ENCODE measurements around the gene ZC3H12D.

ZC3H12D gene

DNA sequence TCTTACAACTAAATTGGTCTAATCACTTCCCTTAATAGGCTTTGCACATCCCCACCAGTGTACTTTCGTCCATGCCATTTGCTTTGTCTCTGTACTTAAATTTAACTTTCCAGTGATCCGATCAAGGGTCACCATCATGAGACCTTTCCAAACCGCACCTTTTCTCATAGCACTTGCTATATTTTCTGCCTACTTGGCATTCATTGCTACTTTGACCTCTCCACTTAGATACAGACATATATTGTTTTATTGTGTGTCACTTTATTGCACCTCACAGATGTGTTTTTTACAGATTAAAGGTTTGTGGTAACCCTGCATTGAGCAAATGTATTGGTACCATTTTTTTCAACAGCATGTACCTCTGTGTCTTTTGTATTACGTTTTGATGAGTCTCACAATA lies 70.0 kb downstream of the ZC3H12D start:
- DNase-seq (ENCODE audit: low read depth in 2 of 2): no peak

GRCh38 chr6:149414009-149414408 lies 70.8 kb downstream of the ZC3H12D start:
- no peak for DNase-seq (ENCODE audit: low read depth in 2 of 2)

GRCh38 chr6:149410557-149410956 lies 74.3 kb downstream of the ZC3H12D start:
- no peak for DNase-seq (ENCODE audit: low read depth in 2 of 2)

- DNase-seq (ENCODE audit: low read depth in 2 of 2): no peak
Measured at GRCh38 chr6:149409617-149410016, 75.2 kb downstream of the ZC3H12D start.

GRCh38 chr6:149405823-149406765 lies 78.7 kb downstream of the ZC3H12D start:
- DNase-seq (ENCODE audit: low read depth in 2 of 2): no peak

DNA sequence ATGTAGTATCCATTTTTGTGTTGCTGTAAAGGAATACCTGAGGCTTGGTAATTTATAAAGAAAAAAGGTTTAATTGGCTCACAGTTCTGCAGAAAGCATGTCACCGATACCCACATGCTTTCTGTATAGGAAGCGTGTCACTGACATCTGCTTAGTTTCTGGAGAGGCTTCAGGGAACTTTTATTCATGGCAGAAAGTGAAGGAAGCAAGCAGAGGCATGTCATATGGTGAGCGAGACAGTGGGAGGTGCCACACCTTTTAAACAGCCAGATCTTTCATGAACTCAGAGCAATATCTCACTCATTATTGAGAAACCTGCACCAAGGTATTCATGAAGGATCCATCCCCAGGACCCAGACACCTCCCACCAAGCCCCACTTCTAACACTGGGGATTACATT lies 81.3 kb downstream of the ZC3H12D start:
- DNase-seq (ENCODE audit: low read depth in 2 of 2): no peak

DNA sequence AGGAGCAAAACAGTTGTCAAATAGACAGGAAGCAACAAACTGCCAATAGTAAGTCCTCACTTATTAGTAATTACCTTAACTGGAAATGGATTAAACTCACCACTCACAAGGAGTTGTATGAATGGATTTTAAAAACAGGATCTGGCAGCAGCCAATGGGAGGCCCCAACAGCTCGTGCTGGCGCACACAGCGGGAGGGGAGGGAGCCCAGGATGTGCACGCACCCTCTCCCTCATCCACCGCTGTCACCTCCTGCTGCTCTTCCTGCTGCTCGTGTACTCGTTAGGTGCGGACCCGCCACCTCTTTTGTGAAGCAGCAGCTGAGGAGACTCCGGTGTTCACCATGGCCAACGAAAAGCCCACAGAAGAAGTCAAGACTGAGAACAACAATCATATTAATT lies 84.8 kb downstream of the ZC3H12D start, which contains the start of gene SUMO4:
TSS of gene SUMO4 (plus strand) at position 213 of the 400 bp plus-strand sequence. CDS start at position 343, 130 bp downstream.
- DNase-seq (ENCODE audit: low read depth in 2 of 2): no peak

- no peak for DNase-seq (ENCODE audit: low read depth in 2 of 2)
Measured at GRCh38 chr6:149397384-149397783, 87.4 kb downstream of the ZC3H12D start.

All from activated CD8-positive, alpha-beta memory T cell treated with anti-CD3 and anti-CD28 coated beads for 4 hours (primary cell).